ENCODE results near the gene EVX1.

DNA sequence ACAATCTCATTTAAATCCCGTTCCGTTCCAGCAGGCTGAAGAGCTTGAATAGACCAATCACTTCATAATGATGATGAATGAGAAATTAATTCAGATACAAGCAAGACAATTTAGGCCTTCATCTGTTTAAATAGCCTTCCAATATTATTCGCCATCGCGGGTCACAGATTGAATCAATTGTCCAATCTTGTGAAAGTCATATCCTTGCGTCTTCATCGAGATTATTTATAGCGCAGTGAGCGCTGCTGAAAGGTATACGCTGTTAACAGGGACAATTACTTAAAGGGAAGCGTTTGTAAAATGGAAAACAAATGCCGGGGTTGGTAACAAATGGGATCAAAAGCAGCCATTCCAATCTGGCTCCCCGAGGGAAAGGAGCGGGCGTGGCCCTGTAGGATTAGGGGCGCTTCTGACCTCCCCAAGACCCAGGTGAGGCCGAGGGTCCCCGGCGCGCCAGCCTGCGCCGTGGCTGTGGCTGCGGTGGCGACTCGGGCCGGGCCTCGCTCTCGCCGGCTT lies 8.6 kb downstream of the EVX1 start:
- TF ChIP-seq, protein P1, sequence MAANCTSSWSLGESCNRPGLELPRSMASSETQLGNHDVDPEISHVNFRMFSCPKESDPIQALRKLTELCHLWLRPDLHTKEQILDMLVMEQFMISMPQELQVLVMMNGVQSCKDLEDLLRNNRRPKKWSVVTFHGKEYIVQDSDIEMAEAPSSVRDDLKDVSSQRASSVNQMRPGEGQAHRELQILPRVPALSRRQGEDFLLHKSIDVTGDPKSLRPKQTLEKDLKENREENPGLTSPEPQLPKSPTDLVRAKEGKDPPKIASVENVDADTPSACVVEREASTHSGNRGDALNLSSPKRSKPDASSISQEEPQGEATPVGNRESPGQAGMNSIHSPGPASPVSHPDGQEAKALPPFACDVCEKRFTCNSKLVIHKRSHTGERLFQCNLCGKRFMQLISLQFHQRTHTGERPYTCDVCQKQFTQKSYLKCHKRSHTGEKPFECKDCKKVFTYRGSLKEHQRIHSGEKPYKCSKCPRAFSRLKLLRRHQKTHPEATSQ (CRISPR knock-in tag; IDR thresholded peaks at IDR 0.05; ENCODE audit: borderline replicate concordance): no peak
- TF ChIP-seq, protein P2, sequence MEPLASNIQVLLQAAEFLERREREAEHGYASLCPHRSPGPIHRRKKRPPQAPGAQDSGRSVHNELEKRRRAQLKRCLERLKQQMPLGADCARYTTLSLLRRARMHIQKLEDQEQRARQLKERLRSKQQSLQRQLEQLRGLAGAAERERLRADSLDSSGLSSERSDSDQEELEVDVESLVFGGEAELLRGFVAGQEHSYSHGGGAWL (CRISPR knock-in tag; IDR thresholded peaks at IDR 0.05): no peak
- TF ChIP-seq CEBPZ (IDR thresholded peaks at IDR 0.05; ENCODE audit: low read length) (no peak), ZNF138 (CRISPR knock-in tag; IDR thresholded peaks at IDR 0.05; ENCODE audit: low read depth) (no peak), FOXM1 (CRISPR knock-in tag; IDR thresholded peaks at IDR 0.05) (no peak), ZNF24 (IDR thresholded peaks at IDR 0.05) (no peak), ETV6 (CRISPR knock-in tag; conservative IDR thresholded peaks at IDR 0.05) (no peak), XRCC5 (optimal IDR thresholded peaks at IDR 0.05; ENCODE audit: low read length) (no peak), PHF8 (CRISPR knock-in tag; IDR thresholded peaks at IDR 0.05) (no peak), ZNF282 (IDR thresholded peaks at IDR 0.05; ENCODE audit: partially characterized antibody) (no peak), LBX2 (CRISPR knock-in tag; IDR thresholded peaks at IDR 0.05; ENCODE audit: borderline replicate concordance) (no peak)
- TF ChIP-seq, protein P3, sequence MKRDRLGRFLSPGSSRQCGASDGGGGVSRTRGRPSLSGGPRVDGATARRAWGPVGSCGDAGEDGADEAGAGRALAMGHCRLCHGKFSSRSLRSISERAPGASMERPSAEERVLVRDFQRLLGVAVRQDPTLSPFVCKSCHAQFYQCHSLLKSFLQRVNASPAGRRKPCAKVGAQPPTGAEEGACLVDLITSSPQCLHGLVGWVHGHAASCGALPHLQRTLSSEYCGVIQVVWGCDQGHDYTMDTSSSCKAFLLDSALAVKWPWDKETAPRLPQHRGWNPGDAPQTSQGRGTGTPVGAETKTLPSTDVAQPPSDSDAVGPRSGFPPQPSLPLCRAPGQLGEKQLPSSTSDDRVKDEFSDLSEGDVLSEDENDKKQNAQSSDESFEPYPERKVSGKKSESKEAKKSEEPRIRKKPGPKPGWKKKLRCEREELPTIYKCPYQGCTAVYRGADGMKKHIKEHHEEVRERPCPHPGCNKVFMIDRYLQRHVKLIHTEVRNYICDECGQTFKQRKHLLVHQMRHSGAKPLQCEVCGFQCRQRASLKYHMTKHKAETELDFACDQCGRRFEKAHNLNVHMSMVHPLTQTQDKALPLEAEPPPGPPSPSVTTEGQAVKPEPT (CRISPR knock-in tag; IDR thresholded peaks at IDR 0.05; ENCODE audit: low read depth): no peak
- TF ChIP-seq, protein P4, sequence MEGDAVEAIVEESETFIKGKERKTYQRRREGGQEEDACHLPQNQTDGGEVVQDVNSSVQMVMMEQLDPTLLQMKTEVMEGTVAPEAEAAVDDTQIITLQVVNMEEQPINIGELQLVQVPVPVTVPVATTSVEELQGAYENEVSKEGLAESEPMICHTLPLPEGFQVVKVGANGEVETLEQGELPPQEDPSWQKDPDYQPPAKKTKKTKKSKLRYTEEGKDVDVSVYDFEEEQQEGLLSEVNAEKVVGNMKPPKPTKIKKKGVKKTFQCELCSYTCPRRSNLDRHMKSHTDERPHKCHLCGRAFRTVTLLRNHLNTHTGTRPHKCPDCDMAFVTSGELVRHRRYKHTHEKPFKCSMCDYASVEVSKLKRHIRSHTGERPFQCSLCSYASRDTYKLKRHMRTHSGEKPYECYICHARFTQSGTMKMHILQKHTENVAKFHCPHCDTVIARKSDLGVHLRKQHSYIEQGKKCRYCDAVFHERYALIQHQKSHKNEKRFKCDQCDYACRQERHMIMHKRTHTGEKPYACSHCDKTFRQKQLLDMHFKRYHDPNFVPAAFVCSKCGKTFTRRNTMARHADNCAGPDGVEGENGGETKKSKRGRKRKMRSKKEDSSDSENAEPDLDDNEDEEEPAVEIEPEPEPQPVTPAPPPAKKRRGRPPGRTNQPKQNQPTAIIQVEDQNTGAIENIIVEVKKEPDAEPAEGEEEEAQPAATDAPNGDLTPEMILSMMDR (CRISPR knock-in tag; IDR thresholded peaks at IDR 0.05): no peak
